T-helper 2 cell treated with Interferon-gamma antibody and Interleukin-4, amounts not matched to agents 100 ng/mL and 5 ng/mL, for 36 hours (primary cell): ENCODE results near the gene BTBD9. TPM values are rescaled to one million over a fixed set of nuclear protein-coding genes. Genes with fewer than 3 reads are reported as not detected.
"Not testable (repeated sequence)": the region's sequence is repeated elsewhere in the genome, so short reads cannot be mapped to it uniquely, and the experiment has no call there.

Experiments used
- intact Hi-C: fragments of 100-400 bp; cut with micrococcal nuclease; formaldehyde crosslinking; loops from one replicate; pipeline ENCODE4 v1.15.1; 2023
- total RNA-seq: library from RNA; stranded (reverse); gene quantifications from 2 replicates; pipeline ENCODE4 v1.2.3, GENCODE V29; 2022

Gene BTBD9
- total RNA-seq, 1 donor from 2014 or later = 18.8 TPM

DNA sequence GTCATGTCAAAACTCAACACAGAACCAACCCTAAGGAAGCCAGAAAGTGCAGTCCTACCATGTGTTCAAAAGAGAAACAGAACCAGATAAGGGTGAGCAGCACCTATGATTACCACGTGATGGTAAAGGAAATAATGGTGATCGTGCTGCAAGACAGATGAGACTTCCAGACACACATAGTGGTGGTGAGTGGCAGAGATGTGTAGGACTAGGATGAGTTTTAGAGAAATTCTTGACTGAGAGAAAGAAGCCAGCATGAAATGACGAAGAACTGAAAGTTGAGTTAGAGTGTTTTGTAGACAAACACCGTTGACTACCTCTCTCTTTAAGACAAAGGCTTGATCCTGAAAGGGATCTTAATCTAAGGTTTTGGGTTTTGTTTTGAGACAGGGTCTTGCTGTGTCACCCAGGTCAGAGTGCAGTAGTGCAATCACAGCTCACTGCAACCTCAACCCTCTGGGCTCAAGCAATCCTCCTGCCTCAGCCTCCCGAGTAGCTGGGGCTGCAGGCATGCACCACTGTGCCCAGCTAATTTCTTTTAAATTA lies 10.6 kb upstream of the BTBD9 start:
- intact Hi-C loops = no loop called here

DNA sequence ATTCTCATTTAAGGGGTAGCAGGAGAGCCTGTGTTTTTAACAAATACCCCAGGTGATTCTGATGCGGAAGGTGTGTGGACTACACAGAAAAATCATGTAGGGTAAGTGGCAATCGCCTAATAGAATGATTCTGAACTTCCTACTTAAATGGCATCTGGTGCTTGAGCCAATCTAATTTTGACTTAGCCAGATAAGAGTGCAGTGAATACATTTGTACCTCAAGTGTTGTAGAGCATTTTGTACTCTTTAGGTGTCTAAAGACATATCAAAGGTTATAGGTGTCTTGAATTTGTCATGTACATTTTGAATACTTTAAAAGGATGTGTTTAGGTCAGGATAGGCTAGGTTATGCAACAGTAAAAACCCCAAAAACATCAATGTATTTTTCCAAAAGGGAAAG lies 10.0 kb upstream of the BTBD9 start:
- intact Hi-C loops = no loop called here

DNA sequence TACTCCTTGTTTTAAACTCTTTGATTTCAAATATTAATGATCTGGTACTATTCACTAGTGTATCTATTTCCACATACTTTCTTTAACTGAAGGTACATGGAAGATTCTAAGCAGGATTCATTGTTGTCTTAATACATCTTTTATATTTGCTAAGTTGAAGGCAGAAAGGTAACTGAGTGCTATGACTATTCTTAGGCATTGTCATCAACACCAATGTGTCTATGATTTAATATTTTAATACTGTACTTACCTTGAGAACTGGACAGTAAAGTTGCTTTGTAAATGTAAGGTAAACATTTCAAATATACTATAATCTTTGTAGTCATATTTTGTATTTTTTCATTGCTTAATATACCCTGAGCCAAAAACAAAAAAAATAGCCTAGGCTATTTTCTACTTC lies 8.9 kb upstream of the BTBD9 start:
- intact Hi-C loops = no loop called here

GRCh38 chr6:38646166-38646878 lies 6.6 kb upstream of the BTBD9 start:
- intact Hi-C loops = no loop called here

GRCh38 chr6:38644951-38645350 lies 5.2 kb upstream of the BTBD9 start:
- intact Hi-C loops = no loop called here

DNA sequence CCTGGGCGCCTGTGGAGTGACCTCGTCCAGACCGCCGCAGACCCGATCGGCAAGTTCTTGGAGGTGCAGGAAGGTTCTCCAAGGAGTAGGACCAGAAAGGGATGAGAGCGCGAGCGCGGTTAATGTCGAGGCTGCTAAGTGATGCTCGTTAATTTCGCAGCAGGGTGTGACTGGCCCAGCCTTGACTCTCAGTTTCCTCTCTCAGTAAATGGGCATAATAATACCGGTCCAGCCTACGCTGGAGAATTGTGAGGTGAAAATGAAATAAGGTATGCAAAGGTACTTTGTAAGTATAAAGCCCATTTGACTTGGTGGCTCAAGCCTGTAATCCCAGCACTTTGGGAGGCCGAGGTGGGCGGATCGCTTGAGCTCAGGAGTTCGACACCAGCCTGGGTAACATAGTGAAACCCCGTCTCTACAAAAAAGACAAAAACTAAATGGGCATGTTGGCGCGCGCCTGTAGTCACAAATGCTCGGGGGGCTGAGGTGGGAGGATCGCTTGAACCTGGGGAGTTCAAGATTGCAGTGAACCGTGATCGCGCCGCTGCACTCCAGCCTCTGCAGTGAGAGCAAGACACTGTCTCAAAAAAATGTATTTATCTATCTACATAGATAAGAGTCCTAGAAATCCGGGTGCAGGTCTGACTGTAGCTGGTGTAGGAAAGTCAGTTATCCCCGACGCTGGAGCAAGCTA lies 634 bp upstream of the BTBD9 start:
- intact Hi-C loops = no loop called here

- intact Hi-C loops = loop anchor here (1.0 to 5.0 kb wide), 4 partner anchors 33 to 473 kb away; partner anchors contain the start of gene GLO1
These were observed 710 bp downstream of the BTBD9 start for GRCh38 chr6:38638941-38639497.

DNA sequence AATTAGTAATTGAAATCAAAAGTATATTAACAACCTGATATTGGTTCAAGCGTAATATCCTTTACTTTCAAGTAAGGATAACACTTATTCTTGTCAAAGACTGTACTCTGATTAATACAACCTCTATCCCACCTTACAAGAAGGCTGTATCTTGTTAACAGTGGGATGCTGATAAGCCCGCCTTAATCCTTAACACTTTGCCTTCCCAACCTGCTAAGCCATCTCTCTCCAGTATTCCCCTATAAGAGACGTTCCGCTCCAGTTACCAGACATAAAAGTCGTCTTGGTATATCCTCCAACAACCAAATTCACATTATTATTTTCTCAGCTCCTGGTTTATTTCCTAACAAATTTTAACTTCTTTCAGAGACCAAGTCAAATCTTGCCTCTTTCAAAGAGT lies 2.0 kb downstream of the BTBD9 start:
- intact Hi-C loops = loop anchor here (5.0 kb wide), 2 partner anchors 35 to 475 kb away; no protein-coding TSS in a partner anchor

- intact Hi-C loops = loop anchor here (5.0 kb wide), 2 partner anchors 36 to 476 kb away; no protein-coding TSS in a partner anchor
These were observed 3.7 kb downstream of the BTBD9 start for GRCh38 chr6:38636027-38636426.

DNA sequence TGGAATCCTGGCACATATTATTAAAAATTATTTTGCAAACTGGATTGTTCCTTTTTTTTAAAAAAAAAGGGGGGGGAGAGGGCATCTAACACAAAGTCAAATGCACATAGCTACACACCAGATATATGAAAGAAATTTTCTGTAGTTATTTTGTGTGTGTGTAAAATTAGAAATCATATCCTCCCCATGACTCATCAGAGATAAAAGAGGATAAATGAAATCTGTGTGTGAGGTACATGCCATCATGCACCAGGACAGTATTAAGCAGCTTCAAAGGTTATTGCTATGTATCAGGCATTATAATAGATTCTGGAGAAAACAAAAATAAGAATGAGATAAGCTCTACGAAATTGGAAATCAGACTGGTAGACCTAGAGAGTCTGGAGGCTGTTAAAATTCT lies 5.2 kb downstream of the BTBD9 start:
- intact Hi-C loops = no loop called here

GRCh38 chr6:38632490-38632889 lies 7.2 kb downstream of the BTBD9 start:
- intact Hi-C loops = no loop called here

GRCh38 chr6:38631186-38631783 lies 8.4 kb downstream of the BTBD9 start:
- intact Hi-C loops = no loop called here

DNA sequence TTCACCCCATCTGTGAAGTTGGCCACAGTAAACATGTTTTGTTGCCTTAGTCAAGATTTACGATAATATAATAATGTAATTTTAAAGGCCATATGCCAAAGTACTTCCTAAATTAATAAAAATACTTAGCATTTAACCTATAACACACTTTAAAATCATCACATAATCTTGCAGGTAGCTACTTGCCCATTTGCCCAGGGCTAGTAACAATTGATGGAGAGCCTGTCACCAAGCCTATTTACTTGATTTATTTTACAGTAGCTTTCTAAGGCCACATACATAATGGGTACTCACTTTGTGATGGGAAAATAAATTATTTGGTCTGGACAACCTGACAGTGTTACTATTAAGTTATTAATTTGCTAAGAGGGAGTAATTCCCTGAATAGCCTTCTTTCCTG lies 14.5 kb downstream of the BTBD9 start:
- intact Hi-C loops = no loop called here

DNA sequence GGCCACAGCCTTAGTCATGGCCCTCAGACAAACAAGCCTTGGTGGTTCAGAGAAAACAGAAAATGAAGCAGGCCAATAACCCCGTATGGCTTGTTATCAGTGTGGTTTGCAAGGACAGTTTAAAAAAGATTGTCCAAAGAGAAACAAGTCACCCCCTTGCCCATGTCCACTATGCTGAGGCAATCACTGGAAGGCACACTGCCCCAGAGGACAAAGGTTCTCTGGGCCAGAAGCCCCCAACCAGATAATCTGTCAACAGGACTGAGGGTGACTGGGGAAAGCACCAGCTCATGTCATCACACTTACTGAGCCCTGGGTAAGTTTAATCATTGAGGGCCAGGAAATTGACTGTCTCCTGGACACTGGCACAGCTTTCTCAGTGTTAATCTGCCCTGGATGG lies 20.4 kb downstream of the BTBD9 start:
- intact Hi-C loops = not testable (repeated sequence)

DNA sequence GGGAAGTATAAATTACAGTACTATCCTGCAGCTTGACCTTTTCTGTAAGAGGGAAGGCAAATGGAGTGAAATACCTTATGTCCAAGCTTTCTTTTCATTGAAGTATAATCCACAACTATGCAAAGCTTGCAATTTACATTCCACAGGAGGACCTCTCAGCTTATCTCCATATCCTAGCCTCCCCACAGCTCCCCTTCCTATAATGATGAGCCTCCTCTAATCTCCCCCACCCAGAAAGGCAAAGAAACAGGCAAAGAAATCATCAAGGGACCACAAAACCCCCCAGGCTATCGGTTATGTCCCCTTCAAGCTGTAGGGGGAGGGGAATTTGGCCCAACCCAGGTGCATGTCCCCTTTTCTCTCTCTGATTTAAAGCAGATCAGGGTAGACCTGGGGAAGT lies 21.4 kb downstream of the BTBD9 start:
- intact Hi-C loops = not testable (repeated sequence)

- intact Hi-C loops = no loop called here
These were observed 21.9 kb downstream of the BTBD9 start for GRCh38 chr6:38617856-38618255.

DNA sequence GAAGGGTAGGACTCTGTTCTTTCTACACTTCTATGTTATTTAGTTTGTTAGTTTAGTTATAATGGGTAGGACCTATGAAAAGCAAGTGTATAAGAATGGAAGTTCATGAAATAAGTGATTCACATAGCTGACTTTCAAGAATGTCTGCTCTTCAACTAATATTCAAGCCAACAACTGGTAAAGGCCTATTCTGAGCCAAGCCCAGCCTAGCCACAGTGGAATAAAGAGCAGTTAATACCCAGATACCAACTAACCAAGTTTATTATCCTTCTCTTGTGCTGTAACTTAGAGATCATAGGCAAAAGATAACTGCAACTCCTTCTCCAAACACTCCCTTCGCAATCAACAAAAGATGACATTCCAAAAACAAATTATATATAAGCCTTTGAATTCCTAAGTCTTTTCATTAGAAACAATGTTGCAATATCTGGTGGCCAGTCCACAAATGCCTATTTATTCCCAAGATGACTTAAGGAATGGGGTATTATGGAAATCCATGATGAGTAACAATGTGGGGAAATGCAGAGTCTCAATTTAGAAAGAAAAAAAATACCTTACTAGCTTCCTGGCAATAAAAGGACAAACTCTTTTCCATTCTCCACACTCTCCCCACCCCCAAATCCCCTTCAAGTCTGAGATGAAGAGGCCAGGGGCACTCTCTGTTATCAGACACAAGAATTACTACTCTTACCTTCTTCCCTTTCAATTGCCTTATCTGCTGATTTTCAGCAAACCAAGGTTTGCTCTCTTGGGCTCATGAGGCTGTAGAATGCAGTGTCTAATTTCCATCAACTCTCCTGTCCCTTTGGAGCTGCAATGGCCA lies 27.4 kb downstream of the BTBD9 start:
- intact Hi-C loops = no loop called here

DNA sequence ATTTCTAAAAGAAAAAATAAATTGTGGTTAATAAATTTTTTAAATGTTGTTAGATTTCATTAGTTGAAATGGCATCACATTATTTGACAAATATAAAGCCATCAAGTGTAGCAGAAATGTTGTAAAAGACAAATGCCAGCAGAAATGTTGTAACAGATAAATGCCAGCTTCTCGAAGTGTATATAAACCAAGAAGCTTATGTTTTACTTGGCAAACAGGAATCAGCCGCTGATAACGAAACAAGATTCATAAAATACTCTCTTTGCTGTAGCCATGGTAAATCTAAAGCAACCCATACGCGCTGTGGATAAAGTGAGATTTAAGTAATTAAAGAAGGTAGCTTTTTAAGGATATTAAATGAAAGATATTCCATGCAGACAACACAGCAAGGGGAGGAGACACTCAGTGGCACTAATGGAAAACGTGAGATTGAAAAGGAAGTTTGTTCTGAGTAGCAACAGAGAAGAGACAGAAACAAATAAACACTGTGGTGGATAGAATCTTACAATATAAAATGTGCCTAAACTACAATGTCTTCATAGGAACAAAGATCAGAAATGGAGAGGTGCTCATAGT lies 29.6 kb downstream of the BTBD9 start:
- intact Hi-C loops = no loop called here

DNA sequence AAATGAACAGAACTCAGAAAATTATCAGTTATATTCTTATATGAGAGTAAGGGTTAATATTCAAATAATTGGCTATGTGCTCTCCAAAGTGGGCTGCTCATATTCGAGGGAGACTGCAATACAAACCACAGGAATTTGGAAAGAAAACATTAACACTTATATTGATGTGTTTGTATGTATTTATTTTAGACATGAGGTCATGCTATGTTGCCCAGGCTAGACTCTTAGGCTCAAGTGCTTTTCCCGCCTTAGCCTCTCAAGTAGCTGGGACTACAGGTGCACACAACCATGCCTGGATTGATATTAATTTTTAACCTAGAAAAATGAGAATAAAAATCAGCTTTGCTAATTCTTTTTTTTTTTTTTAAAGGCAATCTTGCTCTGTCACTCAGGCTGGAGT lies 35.0 kb downstream of the BTBD9 start:
- intact Hi-C loops = no loop called here

GRCh38 chr6:38603966-38604365 lies 35.8 kb downstream of the BTBD9 start:
- intact Hi-C loops = no loop called here

DNA sequence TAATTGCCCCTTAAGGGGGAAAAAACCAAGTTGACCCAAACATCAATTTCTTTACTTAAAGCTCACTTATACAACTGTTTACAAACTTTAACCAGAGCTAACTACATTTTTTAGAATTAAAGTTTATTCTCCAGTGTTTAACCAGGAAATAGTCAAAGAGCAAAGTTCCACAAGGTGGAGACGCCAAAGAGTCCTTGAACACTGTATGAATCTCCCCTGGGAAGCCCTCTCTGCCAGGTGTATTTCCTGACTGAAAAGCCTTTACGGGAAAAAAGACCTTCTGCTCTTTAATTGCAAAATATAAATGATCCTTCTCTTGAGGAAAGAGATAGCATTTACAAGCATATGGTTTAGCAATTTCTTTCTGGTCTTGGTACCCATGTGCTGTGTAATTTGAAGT lies 36.2 kb downstream of the BTBD9 start:
- intact Hi-C loops = no loop called here
